Mammary epithelial cell (primary cell): Measurements from ENCODE around the gene NOL12.

Experiments used
- EZH2 ChIP-seq: IDR thresholded peaks from 2 replicates; pipeline ENCODE4 v1.6.1; 2012; ENCODE audit warnings: low read length, inconsistent platforms, borderline replicate concordance
- TF ChIP-seq, protein P1 (sequence below), 2 donors: IDR thresholded peaks in 1 of 2; conservative IDR thresholded peaks in 1 of 2; 2 replicates each; pipeline ENCODE4 v1.5.1; 2011 to 2012; ENCODE audit warnings: inconsistent platforms in 2 of 2, low read length in 2 of 2, mild to moderate bottlenecking in 2 of 2, control low read depth in 1 of 2, low read depth in 1 of 2; ENCODE audit not compliant: insufficient read depth in 1 of 2; ENCODE audit errors: extremely low read depth in 1 of 2

DNA sequence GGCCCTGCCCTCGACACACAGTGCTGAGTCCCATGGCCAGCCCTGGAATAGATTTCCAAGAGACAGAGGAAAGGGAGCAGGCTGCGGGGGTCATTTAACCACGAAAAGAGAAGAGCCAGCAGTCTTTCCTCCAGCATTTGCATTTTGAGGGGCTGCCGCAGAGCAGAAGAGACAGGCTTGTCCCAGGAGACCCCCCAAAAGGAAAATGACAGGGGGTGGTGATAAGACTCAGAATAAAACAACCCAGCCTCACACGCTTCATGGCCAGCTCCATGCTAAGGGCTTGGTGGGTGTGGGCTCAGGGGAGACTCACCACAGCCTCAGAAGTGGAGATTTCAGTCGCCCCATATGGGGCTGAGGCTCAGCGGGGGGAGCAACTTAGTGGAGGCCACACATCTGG is 27.6 kb downstream of the NOL12 start:
- TF ChIP-seq, protein P1, sequence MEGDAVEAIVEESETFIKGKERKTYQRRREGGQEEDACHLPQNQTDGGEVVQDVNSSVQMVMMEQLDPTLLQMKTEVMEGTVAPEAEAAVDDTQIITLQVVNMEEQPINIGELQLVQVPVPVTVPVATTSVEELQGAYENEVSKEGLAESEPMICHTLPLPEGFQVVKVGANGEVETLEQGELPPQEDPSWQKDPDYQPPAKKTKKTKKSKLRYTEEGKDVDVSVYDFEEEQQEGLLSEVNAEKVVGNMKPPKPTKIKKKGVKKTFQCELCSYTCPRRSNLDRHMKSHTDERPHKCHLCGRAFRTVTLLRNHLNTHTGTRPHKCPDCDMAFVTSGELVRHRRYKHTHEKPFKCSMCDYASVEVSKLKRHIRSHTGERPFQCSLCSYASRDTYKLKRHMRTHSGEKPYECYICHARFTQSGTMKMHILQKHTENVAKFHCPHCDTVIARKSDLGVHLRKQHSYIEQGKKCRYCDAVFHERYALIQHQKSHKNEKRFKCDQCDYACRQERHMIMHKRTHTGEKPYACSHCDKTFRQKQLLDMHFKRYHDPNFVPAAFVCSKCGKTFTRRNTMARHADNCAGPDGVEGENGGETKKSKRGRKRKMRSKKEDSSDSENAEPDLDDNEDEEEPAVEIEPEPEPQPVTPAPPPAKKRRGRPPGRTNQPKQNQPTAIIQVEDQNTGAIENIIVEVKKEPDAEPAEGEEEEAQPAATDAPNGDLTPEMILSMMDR (conservative IDR thresholded peaks at IDR 0.05 in 1 of 2, IDR thresholded peaks at IDR 0.05 in 1 of 2; ENCODE audit: extremely low read depth in 1 of 2, insufficient read depth in 1 of 2, low read depth in 1 of 2, low read length in 2 of 2) = no peak
- no peak for TF ChIP-seq EZH2
